GM23248 (cell line): Measurements from ENCODE around the gene RARA. TPM values are rescaled to one million over a fixed set of nuclear protein-coding genes. Genes with fewer than 3 reads are reported as not detected.
"Not testable (repeated sequence)": the region's sequence is repeated elsewhere in the genome, so short reads cannot be mapped to it uniquely, and the experiment has no call there.

Experiments
- DNase-seq: peaks from one replicate; pipeline ENCODE4 v3.0.0-alpha.2; 2015
- H2AFZ ChIP-seq: fragments of 200-600 bp; sonication (generic); 2 replicates; pipeline ENCODE4 v1.6.1; 2016; ENCODE audit warnings: antibody characterized with exemption
- H3F3A ChIP-seq: fragments of 200-600 bp; sonication (generic); 2 replicates; pipeline ENCODE4 v1.6.1; 2016; ENCODE audit warnings: mild to moderate bottlenecking, antibody characterized with exemption, mixed run types; ENCODE audit not compliant: insufficient read depth
- H3K27ac ChIP-seq: fragments of 200-600 bp; sonication (generic); 2 replicates; pipeline ENCODE4 v1.5.1; 2016; ENCODE audit warnings: mild to moderate bottlenecking
- H3K27me3 ChIP-seq: fragments of 200-600 bp; sonication (generic); replicated peaks from 2 replicates; pipeline ENCODE4 v1.6.1; 2016; ENCODE audit warnings: mild to moderate bottlenecking; ENCODE audit not compliant: insufficient read depth
- H3K36me3 ChIP-seq: fragments of 200-600 bp; sonication (generic); 2 replicates; pipeline ENCODE4 v1.6.1; 2016; ENCODE audit warnings: low read depth, mild to moderate bottlenecking
- H3K4me1 ChIP-seq: fragments of 200-600 bp; sonication (generic); 2 replicates; pipeline ENCODE4 v1.6.1; 2016; ENCODE audit warnings: mild to moderate bottlenecking; ENCODE audit not compliant: insufficient read depth
- H3K4me2 ChIP-seq: fragments of 200-600 bp; sonication (generic); one replicate; pipeline ENCODE4 v1.6.1; 2016; ENCODE audit warnings: mild to moderate bottlenecking; ENCODE audit not compliant: unreplicated experiment
- H3K4me3 ChIP-seq: fragments of 200-600 bp; sonication (generic); 2 replicates; pipeline ENCODE4 v1.5.1; 2016; ENCODE audit warnings: mild to moderate bottlenecking
- H3K79me2 ChIP-seq: fragments of 200-600 bp; sonication (generic); 2 replicates; pipeline ENCODE4 v1.6.1; 2016; ENCODE audit warnings: mild to moderate bottlenecking; ENCODE audit not compliant: insufficient read depth
- H3K9ac ChIP-seq: fragments of 200-600 bp; sonication (generic); 2 replicates; pipeline ENCODE4 v1.6.1; 2016; ENCODE audit warnings: mild to moderate bottlenecking
- H3K9me2 ChIP-seq: fragments of 200-600 bp; sonication (generic); 2 replicates; pipeline ENCODE4 v1.6.1; 2016; ENCODE audit warnings: mixed run types, mild to moderate bottlenecking, moderate library complexity; ENCODE audit not compliant: insufficient read depth
- H3K9me3 ChIP-seq: fragments of 200-600 bp; sonication (generic); one replicate; pipeline ENCODE4 v1.6.1; 2017; ENCODE audit warnings: low read depth
- H4K20me1 ChIP-seq: fragments of 200-600 bp; sonication (generic); 2 replicates; pipeline ENCODE4 v1.6.0; 2016; ENCODE audit not compliant: insufficient read depth
- EZH2 ChIP-seq: fragments of 200-600 bp; sonication (generic); IDR thresholded peaks from 2 replicates; pipeline ENCODE4 v1.6.1; 2018; ENCODE audit warnings: antibody characterized with exemption, mild to moderate bottlenecking; ENCODE audit not compliant: insufficient read depth, poor library complexity, severe bottlenecking
- EZH2phosphoT487 ChIP-seq: fragments of 200-600 bp; sonication (generic); IDR thresholded peaks from 2 replicates; pipeline ENCODE4 v1.6.1; 2018; ENCODE audit warnings: antibody characterized with exemption, moderate library complexity, mild to moderate bottlenecking, low read depth; ENCODE audit not compliant: insufficient read depth
- WGBS, 2 experiments: methylation state at CpG; one replicate each; pipeline ENCODE4 v1.1.6; 2015 to 2017; ENCODE audit warnings: low lambda C conversion rate in 2 of 2, low coverage in 1 of 2; ENCODE audit errors: missing lambda C conversion rate in 2 of 2; 5-methylcytosine and 5-hydroxymethylcytosine counted together
- in situ Hi-C: fragments of 300-500 bp; cut with MboI; formaldehyde crosslinking; loops from 2 replicates; pipeline ENCODE4 v1.15.0; 2020
- polyA plus RNA-seq: library from polyadenylated mRNA; unstranded; fragments of >200 nt; fragmentation: Nextera tagmentation; extraction: Ambion mirVana; gene quantifications from 2 replicates; pipeline ENCODE4 v1.2.1, GENCODE V29; 2016
- total RNA-seq: library from RNA; depleted of rRNA; stranded (reverse); fragments of >200 nt; shearing (Covaris generic); gene quantifications from 2 replicates; pipeline ENCODE4 v1.2.3, GENCODE V29; 2014

RARA gene
- total and polyA plus RNA-seq, 2 experiments from 2014 or later: 23.7 to 38.9 TPM

DNA sequence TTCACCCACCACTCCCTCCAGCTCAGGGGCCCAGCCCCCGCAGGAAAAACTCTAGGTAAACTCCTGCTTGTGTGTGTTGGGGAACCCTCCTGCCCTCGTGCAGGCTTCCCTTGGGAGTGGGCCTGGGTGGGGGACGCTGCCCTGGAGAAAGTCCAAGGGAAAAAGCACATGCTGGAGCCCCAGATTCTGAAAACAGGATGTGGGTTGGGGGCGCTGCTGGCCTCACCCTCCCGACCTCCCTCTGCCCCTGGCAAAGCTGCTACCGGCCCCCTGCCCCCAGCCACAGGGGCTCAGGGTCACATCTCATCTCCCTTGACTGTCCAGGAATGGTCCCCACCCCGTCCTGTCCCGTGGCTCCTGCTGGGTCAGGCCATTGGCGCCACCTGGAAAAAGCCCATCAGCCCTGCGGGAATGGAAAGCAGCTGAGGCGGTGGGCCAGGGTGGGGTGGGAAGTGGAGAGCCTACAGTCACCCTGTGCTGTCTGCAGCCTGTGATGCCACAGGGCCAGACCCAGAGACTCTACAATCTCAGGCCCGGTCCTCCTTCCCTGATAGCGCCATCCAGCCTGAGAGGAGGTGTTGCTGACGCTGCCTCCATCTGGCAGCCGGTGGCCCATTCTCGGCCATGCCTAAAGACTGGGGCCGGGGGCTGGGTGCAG lies 58.0 kb downstream of the RARA start:
- H4K20me1 ChIP-seq: no peaks in the 10 kb centered on the region
- H3K4me1 ChIP-seq: no peaks in the 10 kb centered on the region; the same call in 1 of the 2 replicates
- TF ChIP-seq EZH2 (no peak), EZH2phosphoT487 (no peak)
- H3K36me3 ChIP-seq: no peaks in the 10 kb centered on the region
- no peak overlapping the region for H3K9ac ChIP-seq
- no peak overlapping the region for H3K4me2 ChIP-seq
- H3K27me3 ChIP-seq: no peaks in the 10 kb centered on the region
- no peaks in the 10 kb centered on the region for H3K9me3 ChIP-seq
- H3F3A ChIP-seq: no peaks in the 10 kb centered on the region
- H3K27ac ChIP-seq: no peak overlapping the region
- H3K4me3 ChIP-seq: no peak overlapping the region
- no peak for DNase-seq
- H2AFZ ChIP-seq: no peak overlapping the region
- in situ Hi-C loops: loop anchor here (10.0 to 25.0 kb wide), 2 partner anchors 168 to 420 kb away; partner anchors contain the start of genes KRT27 and KRT28
- no peaks in the 10 kb centered on the region for H3K9me2 ChIP-seq
- 81 to 90% methylated on average over 12 to 17 of the region's 17 CpGs for WGBS, 2 experiments
- H3K79me2 ChIP-seq: no peaks in the 10 kb centered on the region

DNA sequence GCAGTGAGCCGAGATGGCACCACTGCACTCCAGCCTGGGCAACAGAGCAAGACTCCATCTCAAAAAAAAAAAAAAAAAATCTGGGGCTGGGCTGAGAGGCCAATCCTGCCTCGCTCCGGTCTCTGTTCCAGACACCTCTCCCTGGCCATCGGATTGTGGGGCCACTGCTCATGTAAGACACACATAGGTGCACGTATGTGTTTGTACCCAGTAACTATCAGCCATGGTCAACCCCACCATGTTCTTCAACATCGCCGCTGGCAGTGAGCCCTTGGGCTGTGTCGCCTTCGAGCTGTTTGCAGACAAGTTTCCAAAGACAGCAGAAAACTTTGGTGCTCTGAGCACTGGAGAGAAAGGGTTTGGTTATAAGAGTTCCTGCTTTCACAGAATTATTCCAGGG lies 58.7 kb downstream of the RARA start:
- not testable (repeated sequence) for H4K20me1 ChIP-seq, H3K9me3 ChIP-seq, H3K36me3 ChIP-seq, H3K4me1 ChIP-seq, H3K79me2 ChIP-seq, H3K9ac ChIP-seq, H3F3A ChIP-seq, DNase-seq, H3K4me2 ChIP-seq, H3K27ac ChIP-seq, H3K9me2 ChIP-seq, H3K4me3 ChIP-seq, H2AFZ ChIP-seq, H3K27me3 ChIP-seq
- in situ Hi-C loops: loop anchor here (10.0 to 25.0 kb wide), 2 partner anchors 167 to 420 kb away; partner anchors contain the start of genes KRT27 and KRT28
- WGBS, 2 experiments: 81 to 88% methylated on average over 9 of the region's 9 CpGs

DNA sequence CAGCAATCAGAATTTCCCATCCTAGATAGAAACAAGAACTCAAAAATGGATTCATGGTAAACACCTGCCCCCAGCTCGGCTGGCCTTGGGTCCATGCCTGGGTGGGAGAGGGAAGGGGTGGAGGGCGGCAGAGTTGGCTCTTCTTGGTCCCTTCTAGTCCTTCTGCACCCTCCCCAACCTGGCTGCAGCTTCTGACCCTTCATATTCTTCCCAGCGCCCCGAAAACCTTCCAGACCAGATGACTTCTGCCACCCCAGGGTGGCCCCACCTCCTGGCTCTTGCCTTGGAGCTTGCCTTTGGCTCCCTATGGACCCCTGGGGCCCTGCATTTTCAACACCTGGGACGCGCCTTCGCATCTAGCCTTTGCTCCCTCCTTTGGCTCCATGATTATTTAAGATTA lies 60.9 kb downstream of the RARA start:
- WGBS, 2 experiments: 93 to 98% methylated on average over 7 of the region's 7 CpGs
- no peaks in the 10 kb centered on the region for H3K9me3 ChIP-seq
- no peak overlapping the region for H3K4me3 ChIP-seq
- DNase-seq: no peak
- H4K20me1 ChIP-seq: no peaks in the 10 kb centered on the region
- no peaks in the 10 kb centered on the region for H3F3A ChIP-seq
- H3K4me2 ChIP-seq: no peak overlapping the region
- no peak overlapping the region for H3K27ac ChIP-seq
- no peaks in the 10 kb centered on the region for H3K27me3 ChIP-seq
- no peaks in the 10 kb centered on the region for H3K79me2 ChIP-seq
- in situ Hi-C loops: loop anchor here (10.0 to 25.0 kb wide), 2 partner anchors 165 to 417 kb away; partner anchors contain the start of genes KRT27 and KRT28
- H3K9ac ChIP-seq: no peak overlapping the region
- H2AFZ ChIP-seq: no peak overlapping the region
- no peaks in the 10 kb centered on the region for H3K36me3 ChIP-seq
- no peaks in the 10 kb centered on the region for H3K9me2 ChIP-seq
- no peak for TF ChIP-seq EZH2
- no peak for TF ChIP-seq EZH2phosphoT487
- no peaks in the 10 kb centered on the region for H3K4me1 ChIP-seq

DNA sequence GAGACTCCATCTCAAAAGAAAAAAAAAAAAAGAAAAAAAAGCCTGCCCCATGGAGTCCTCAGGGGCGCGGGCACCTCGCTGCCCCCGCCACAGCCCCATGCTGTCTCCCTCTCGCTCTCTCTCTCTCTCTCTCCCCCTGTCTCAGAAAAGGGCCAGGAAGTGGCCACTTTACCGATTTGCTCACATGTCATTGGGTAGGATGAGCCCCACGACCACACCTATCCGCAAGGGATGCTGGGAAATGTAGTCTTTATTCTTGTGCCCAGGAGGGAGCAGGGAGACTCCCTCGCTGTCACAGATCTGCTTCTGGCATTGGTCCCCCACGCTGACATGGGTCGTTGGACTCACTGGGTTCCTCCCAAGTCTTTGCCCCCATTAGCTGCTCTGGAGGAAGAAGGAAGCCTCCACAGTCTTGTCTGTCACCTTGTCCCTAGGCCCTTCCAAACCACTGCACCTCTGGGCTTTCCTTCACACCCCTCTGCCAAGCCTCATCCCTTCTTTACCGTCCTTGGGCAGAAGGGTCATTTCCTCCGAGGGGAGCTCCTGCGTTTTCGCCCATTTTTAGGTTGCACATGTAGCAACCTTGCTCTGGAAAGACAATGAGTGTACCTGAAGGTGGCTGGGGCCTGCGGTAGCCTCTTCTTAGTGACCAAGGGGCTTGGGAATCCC lies 62.4 kb downstream of the RARA start:
- in situ Hi-C loops: loop anchor here (25.0 kb wide), 1 partner anchor 416 kb away; the partner anchor contains the start of genes KRT27 and KRT28
- H3K36me3 ChIP-seq: no peaks in the 10 kb centered on the region
- no peak overlapping the region for H2AFZ ChIP-seq
- no peaks in the 10 kb centered on the region for H3K9me2 ChIP-seq
- H3K27ac ChIP-seq: no peak overlapping the region
- no peaks in the 10 kb centered on the region for H3K79me2 ChIP-seq
- H3K4me3 ChIP-seq: no peak overlapping the region
- H3K27me3 ChIP-seq: no peaks in the 10 kb centered on the region
- H3K4me1 ChIP-seq: no peaks in the 10 kb centered on the region
- TF ChIP-seq EZH2 (no peak), EZH2phosphoT487 (no peak)
- no peaks in the 10 kb centered on the region for H3K9me3 ChIP-seq
- H3F3A ChIP-seq: no peaks in the 10 kb centered on the region
- no peaks in the 10 kb centered on the region for H4K20me1 ChIP-seq
- no peak overlapping the region for H3K4me2 ChIP-seq
- no peak for DNase-seq
- WGBS, 2 experiments: 89% methylated on average over 16 of the region's 16 CpGs
- H3K9ac ChIP-seq: no peak overlapping the region
